Measurements from ENCODE around the gene EXOC3L4.

Gene EXOC3L4

GRCh38 chr14:103156651-103157378 lies 62.3 kb downstream of the EXOC3L4 start:
- DNase-seq (ENCODE audit: low spot score) (no peak), ATAC-seq (ENCODE audit: low read depth) (no peak)
- TF ChIP-seq CTCF (IDR thresholded peaks at IDR 0.05; ENCODE audit: poor library complexity, severe bottlenecking), result no peak

DNA sequence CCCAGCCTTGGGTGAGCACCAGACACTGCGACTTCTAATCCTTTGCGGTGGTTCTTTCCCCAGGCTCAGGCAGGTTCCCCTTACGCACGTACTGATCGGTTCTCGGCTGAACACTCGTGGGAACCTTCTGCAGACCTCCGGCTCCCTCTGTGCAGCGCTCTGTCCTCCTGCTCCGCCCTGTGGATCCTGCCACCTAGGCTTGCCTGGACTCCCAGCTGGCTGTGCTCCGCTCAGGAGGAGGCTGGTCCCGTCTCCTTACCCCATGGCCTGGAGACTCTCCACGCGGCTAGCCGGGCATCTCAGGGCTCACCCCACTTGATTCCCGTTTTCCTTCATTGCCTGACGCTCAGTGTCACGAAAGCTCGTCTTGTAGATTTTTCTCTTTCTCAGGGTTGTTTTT lies 63.4 kb downstream of the EXOC3L4 start:
- DNase-seq (ENCODE audit: low spot score), result no peak
- H3K4me1 ChIP-seq (ENCODE audit: insufficient read depth, poor library complexity, severe bottlenecking), result peaks cover 12% of the 10 kb centered on the region
- TF ChIP-seq CTCF (IDR thresholded peaks at IDR 0.05; ENCODE audit: poor library complexity, severe bottlenecking), result no peak
- H3K36me3 ChIP-seq (ENCODE audit: low read depth), result no peaks in the 10 kb centered on the region
- H3K4me3 ChIP-seq (ENCODE audit: severe bottlenecking), result no peak overlapping the region
- H3K27ac ChIP-seq (ENCODE audit: poor library complexity, severe bottlenecking), result no peak overlapping the region
- H3K9me3 ChIP-seq (ENCODE audit: severe bottlenecking), result no peaks in the 10 kb centered on the region
- no peaks in the 10 kb centered on the region for H3K27me3 ChIP-seq (ENCODE audit: insufficient read depth, poor library complexity, severe bottlenecking)
- ATAC-seq (ENCODE audit: low read depth), result no peak

More at GRCh38 chr14:103156651-103157378, 62.3 kb downstream of the EXOC3L4 start:
- no peak overlapping the region for H3K4me3 ChIP-seq (ENCODE audit: severe bottlenecking)
- peaks cover 12% of the 10 kb centered on the region for H3K4me1 ChIP-seq (ENCODE audit: insufficient read depth, poor library complexity, severe bottlenecking)
- no peaks in the 10 kb centered on the region for H3K9me3 ChIP-seq (ENCODE audit: severe bottlenecking)
- H3K36me3 ChIP-seq (ENCODE audit: low read depth), result no peaks in the 10 kb centered on the region
- H3K27ac ChIP-seq (ENCODE audit: poor library complexity, severe bottlenecking), result no peak overlapping the region
- no peaks in the 10 kb centered on the region for H3K27me3 ChIP-seq (ENCODE audit: insufficient read depth, poor library complexity, severe bottlenecking)

DNA sequence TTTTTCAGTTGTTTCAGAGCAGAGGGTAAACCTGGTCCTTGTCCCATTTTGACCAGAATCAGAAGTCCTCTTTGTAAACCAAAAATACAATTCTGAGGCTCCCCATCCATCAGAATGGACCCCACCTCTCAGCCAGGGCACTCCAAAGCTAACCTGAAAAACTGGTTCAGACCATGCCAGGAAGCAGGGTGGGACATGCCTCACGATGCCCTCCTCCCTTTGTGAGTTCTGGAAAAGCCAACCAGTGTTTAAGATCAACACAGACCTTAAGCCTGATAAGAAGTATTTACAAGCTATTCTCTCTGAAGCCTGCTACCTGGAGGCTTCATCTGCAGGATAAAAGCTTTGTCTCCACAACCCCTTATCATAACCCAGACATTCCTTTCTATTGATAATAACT lies 64.2 kb downstream of the EXOC3L4 start:
- no peak for DNase-seq (ENCODE audit: low spot score)
- H3K27ac ChIP-seq (ENCODE audit: poor library complexity, severe bottlenecking), result no peak overlapping the region
- H3K4me1 ChIP-seq (ENCODE audit: insufficient read depth, poor library complexity, severe bottlenecking), result peaks cover 12% of the 10 kb centered on the region
- no peaks in the 10 kb centered on the region for H3K36me3 ChIP-seq (ENCODE audit: low read depth)
- H3K4me3 ChIP-seq (ENCODE audit: severe bottlenecking), result no peak overlapping the region
- no peaks in the 10 kb centered on the region for H3K9me3 ChIP-seq (ENCODE audit: severe bottlenecking)
- TF ChIP-seq CTCF (IDR thresholded peaks at IDR 0.05; ENCODE audit: poor library complexity, severe bottlenecking), result no peak
- H3K27me3 ChIP-seq (ENCODE audit: insufficient read depth, poor library complexity, severe bottlenecking), result no peaks in the 10 kb centered on the region
- no peak for ATAC-seq (ENCODE audit: low read depth)
